ENCODE results near the gene BBS5.
"Not testable (repeated sequence)": the region's sequence is repeated elsewhere in the genome, so short reads cannot be mapped to it uniquely, and the experiment has no call there.

The BBS5 gene

DNA sequence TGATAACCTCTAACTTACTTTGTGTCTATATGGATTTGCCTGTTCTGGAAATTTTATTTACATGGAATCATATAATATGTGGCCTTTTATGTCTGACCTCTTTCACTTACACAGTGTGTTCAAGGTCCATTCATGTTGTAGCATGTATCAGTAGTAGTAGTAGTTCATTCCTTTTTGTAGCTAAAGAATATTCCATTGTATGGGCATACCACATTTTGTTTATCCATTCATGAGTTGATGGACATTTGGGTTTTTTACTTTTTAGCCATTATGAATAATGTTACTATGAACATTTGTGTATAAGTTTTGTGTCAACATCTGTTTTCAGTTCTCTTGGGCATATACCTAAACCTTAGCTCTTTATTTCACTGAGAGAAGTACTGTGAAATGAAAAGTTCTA, 11.5 kb downstream of the BBS5 start:
- no peak for DNase-seq

DNA sequence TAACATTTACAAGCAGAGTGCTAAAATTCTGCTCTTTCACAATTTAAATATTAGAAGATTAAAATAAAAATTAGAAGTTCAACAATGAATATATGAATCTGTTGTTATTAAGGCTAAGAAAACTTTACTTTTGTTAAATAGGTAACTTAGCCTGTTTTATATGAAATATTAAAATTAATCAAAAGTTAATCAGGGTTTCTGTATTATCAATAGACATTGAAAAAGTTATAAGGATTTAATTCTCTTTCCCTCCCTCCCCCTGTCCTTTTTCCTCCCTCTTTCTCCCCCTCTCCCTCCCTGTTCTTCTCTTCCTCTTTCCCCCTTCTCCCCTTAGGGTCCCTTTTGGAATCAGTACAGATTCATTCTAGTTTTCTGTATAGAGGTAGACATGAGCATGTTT, 12.1 kb downstream of the BBS5 start:
- DNase-seq = no peak

DNA sequence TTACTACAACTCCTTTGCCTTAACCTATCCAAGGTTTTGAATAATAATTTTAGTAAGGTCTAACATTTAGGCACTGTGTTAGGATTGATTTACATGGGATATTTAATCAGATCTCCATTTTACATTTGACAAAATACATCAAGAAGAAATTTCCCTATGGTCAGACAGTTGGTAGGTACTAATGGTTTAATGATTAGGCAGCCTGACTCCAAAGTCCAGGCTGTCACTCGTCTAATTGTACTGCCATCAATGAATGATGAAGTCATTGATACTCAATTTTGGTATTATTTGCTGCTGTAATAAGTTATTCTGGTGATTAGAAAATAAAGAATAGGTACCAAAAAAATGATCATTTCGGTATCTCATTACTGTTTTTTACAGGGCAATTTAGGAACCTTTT, 14.1 kb downstream of the BBS5 start:
- DNase-seq = no peak

- no peak for DNase-seq
These were observed 16.1 kb downstream of the BBS5 start for GRCh38 chr2:169495310-169495928.

DNA sequence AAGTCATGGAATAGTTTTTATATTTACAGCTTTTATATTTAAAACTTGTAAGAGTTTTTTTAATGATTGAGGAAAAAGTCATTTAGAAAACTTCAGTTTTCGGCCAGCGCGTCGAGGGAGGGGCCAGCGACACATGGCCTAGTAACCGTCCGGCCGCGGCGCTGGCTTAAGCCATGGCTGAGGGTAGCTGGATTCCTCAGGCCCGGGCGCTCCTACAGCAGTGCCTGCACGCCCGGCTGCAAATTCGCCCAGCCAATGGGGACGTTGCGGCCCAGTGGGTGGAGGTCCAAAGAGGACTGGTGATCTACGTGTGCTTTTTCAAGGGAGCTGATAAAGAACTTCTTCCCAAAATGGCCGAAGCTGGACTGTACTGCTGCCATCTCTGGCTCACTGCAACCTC, 25.4 kb downstream of the BBS5 start:
- no peak for DNase-seq

GRCh38 chr2:169507698-169508097, 28.4 kb downstream of the BBS5 start:
- DNase-seq = no peak

- DNase-seq = no peak
These were observed 30.1 kb downstream of the BBS5 start, which contains the start of gene KLHL41 for GRCh38 chr2:169509298-169509885. Gene KLHL41 (plus strand): TSS chr2:169509702. CDS start chr2:169509779, 77 bp downstream.

GRCh38 chr2:169509955-169510354, 30.7 kb downstream of the BBS5 start:
- no peak for DNase-seq

DNA sequence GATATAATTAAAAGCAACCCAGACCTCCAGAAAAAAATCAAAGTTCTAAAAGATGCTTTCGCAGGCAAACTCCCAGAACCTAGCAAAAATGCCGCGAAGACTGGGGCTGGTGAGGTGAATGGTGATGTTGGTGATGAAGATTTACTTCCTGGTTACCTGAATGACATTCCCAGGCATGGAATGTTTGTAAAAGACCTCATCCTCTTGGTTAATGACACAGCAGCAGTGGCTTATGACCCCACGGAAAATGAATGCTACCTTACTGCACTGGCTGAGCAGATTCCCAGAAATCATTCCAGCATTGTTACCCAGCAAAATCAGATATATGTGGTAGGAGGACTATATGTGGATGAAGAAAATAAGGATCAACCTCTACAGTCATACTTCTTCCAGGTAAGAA, 31.2 kb downstream of the BBS5 start:
- DNase-seq = no peak

- no peak for DNase-seq
These were observed 32.5 kb downstream of the BBS5 start for GRCh38 chr2:169511818-169512217.

DNA sequence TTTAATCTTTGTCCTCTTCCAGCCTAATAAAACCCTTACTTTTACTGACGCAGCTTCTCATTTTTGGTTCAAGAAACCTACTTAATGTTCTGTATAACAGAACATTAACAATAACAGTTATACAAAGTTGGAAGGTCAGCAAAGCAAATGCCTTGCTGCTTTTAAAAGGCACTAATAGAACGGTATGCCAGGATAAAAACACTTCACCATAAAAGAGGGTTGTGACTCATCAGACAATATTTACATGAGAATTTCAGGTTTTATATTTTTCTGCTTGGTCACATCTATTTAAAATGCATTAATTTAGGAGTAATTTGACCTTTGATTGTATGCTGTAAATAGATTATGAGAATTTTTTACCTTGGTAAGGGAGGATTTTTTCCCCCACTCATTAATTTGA, 33.2 kb downstream of the BBS5 start:
- no peak for DNase-seq

GRCh38 chr2:169513094-169513493, 33.8 kb downstream of the BBS5 start:
- no peak for DNase-seq

- DNase-seq = no peak
These were observed 34.6 kb downstream of the BBS5 start for GRCh38 chr2:169513926-169514325.

- DNase-seq = not testable (repeated sequence)
These were observed 35.5 kb downstream of the BBS5 start for GRCh38 chr2:169514758-169515157.

DNA sequence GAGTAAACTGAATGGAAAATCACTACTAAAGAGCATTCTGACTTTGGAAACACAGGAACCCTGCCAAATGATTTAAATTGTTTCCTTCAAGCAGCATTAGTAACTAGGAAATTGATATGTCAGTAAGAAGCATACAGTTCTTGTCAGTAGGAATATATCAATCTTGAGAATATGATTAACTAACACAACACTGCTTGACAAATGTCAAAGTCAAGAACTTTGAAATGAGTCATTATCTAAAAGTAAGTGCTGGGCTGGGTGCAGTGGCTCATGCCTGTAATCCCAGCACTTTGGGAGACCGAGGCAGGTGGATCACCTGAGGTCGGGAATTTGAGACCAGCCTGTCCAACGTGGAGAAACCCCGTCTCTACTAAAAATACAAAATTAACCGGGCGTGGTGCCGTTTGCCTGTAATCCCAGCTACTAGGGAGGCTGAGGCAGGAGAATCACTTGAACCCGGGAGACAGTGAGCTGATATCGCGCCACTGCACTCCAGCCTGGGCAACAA, 37.2 kb downstream of the BBS5 start:
- DNase-seq = not testable (repeated sequence)

- no peak for DNase-seq
These were observed 41.6 kb downstream of the BBS5 start for GRCh38 chr2:169520896-169521295.

DNA sequence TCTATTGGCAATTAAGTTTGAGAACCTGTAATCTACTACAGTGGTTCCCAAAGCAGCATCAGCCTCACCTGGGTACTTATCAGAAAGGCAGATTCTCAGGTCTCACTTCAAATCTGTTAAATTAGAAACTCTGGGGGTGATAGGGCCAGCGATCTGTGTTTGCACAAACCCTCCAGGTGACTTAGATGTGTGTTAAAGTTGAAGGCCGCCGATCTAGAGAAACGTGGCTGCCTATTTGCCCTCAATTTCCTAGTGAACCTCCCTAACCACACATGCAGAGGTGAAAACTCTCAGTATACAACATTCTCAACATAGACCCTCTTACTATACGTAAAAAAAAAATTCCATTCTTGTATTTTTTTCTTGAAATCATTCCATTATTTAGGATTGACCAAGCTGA, 44.4 kb downstream of the BBS5 start:
- DNase-seq = no peak

- DNase-seq = no peak
These were observed 46.1 kb downstream of the BBS5 start for GRCh38 chr2:169525434-169525833.

DNA sequence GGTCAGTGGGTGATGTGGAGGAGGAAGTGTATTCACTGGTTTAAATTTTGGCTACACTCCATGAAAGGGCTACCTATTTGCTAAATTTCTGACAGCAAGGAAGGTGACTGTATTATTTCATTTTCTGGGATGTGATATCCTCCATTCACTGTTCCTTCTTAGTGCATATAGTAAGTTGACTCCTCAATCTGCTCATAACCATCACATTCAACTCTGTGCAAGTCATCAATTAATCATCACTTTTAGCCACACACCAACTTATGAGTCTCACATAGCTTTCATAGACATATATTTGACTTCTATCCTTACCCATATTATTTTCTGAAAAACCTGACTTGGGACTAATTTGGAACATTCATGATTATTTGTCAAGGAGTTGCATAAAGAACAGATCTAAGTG, 47.2 kb downstream of the BBS5 start:
- no peak for DNase-seq

DNA sequence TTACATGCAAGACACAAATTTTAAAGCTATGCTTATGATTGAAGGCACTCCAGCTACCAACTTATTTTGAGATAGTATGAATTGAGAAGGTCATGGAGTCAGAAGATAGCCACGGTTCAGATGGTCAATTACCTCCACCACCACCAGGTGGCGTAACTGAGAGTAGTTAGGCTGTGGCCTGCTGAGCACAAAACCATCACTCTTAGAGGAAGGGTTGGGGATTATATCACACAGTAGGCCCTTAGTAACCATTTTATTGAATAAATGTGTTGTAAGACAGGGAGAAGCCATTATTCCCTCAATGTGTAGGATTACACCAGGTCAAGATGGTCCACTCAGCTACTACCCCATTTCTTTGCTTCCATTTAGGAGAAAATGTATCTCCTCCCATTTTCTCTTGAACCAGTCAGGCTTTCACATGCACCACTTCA, 49.0 kb downstream of the BBS5 start:
- peak; percentile 64 to 72 for DNase-seq

GRCh38 chr2:169539460-169539859, 60.2 kb downstream of the BBS5 start:
- DNase-seq = not testable (repeated sequence)

- DNase-seq = no peak
These were observed 60.9 kb downstream of the BBS5 start for GRCh38 chr2:169540146-169540545.

DNA sequence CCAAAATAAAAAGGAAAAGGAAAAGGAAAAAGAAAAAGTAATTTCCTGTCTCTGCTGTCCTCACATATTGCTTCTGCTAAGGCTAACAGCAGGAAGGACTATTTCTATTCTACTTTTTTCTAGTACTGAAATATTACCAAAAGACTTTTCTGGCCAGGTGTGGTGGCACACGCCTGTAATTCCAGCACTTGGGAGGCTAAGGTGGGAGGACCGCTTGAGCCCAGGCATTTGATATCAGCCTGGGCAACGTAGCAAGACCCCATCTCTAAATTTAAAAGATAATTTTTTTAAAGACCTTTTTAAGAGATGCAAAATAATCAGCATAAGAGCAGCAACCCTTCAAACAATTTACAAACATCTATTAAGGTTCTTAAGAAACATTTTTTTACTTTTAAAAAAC, 63.1 kb downstream of the BBS5 start:
- no peak for DNase-seq

GRCh38 chr2:169546756-169547155, 67.5 kb downstream of the BBS5 start:
- no peak for DNase-seq

All from CD4-positive, alpha-beta T cell treated with Interleukin-4 for 1 hour (primary cell).